ENCODE measurements around the gene ILDR1. TPM values are rescaled to one million over a fixed set of nuclear protein-coding genes. Genes with fewer than 3 reads are reported as not detected.

ILDR1 gene
- total RNA-seq, 6 experiments from 2014 or later = 0.12 to 0.88 (median 0.33) TPM; not detected in 1

GRCh38 chr3:121958801-121959200, 63.2 kb downstream of the ILDR1 start:
- H3K4me1 ChIP-seq = no peaks in the 10 kb centered on the region
- ATAC-seq = no peak
- DNase-seq = no peak
- H3K4me3 ChIP-seq = no peak overlapping the region
- H3K36me3 ChIP-seq = no peaks in the 10 kb centered on the region
- H3K27ac ChIP-seq = no peak overlapping the region
- WGBS (ENCODE audit: insufficient coverage, low coverage, low lambda C conversion rate, missing lambda C conversion rate) = 31% methylated on average over 3 of the region's 3 CpGs
- H3K27me3 ChIP-seq = no peaks in the 10 kb centered on the region
- no peaks in the 10 kb centered on the region for H3K9me3 ChIP-seq
- intact Hi-C loops (cut with DNase I) = no loop called here
- TF ChIP-seq POLR2A (IDR thresholded peaks at IDR 0.05) (no peak), CTCF (IDR thresholded peaks at IDR 0.05) (no peak)

GRCh38 chr3:121957674-121958415, 64.2 kb downstream of the ILDR1 start:
- Histone ChIP-seq H3K4me3 (no peak overlapping the region), H3K36me3 (no peaks in the 10 kb centered on the region), H3K27ac (no peak overlapping the region), H3K4me1 (no peaks in the 10 kb centered on the region), H3K9me3 (peaks cover 0 to under 1% (median 0%) of the 10 kb centered on the region in 4 donors), H3K27me3 (no peaks in the 10 kb centered on the region)
- WGBS (ENCODE audit: insufficient coverage, low coverage, low lambda C conversion rate, missing lambda C conversion rate) = 43% methylated on average over 1 of the region's 2 CpGs
- intact Hi-C loops (cut with DNase I) = no loop called here
- no peak for TF ChIP-seq CTCF (IDR thresholded peaks at IDR 0.05)
- TF ChIP-seq POLR2A (IDR thresholded peaks at IDR 0.05) = no peak
- ATAC-seq = peak; percentile 28 to 72 (median 54)
- no peak for DNase-seq

- H3K9me3 ChIP-seq = peaks cover 0 to 2% (median 0%) of the 10 kb centered on the region in 4 donors
- no peaks in the 10 kb centered on the region for H3K27me3 ChIP-seq
- no peaks in the 10 kb centered on the region for H3K4me1 ChIP-seq
- no peaks in the 10 kb centered on the region for H3K36me3 ChIP-seq
- H3K27ac ChIP-seq = no peak overlapping the region
- intact Hi-C loops (cut with DNase I) = no loop called here
- ATAC-seq (no peak), DNase-seq (no peak)
- H3K4me3 ChIP-seq = no peak overlapping the region
- WGBS (ENCODE audit: insufficient coverage, low coverage, low lambda C conversion rate, missing lambda C conversion rate) = 64% methylated on average over 3 of the region's 3 CpGs
- no peak for TF ChIP-seq CTCF (IDR thresholded peaks at IDR 0.05)
- no peak for TF ChIP-seq POLR2A (IDR thresholded peaks at IDR 0.05)
These were observed 65.7 kb downstream of the ILDR1 start for GRCh38 chr3:121956363-121956762.

- 29% methylated on average over 1 of the region's 1 CpG for WGBS (ENCODE audit: insufficient coverage, low coverage, low lambda C conversion rate, missing lambda C conversion rate)
- no peaks in the 10 kb centered on the region for H3K36me3 ChIP-seq
- H3K4me1 ChIP-seq = no peaks in the 10 kb centered on the region
- H3K27ac ChIP-seq = no peak overlapping the region
- H3K9me3 ChIP-seq = peaks cover 0 to 2% (median 0%) of the 10 kb centered on the region in 4 donors
- ATAC-seq = no peak
- DNase-seq = no peak
- no peak for TF ChIP-seq CTCF (IDR thresholded peaks at IDR 0.05)
- no peak for TF ChIP-seq POLR2A (IDR thresholded peaks at IDR 0.05)
- H3K4me3 ChIP-seq = no peak overlapping the region
- no peaks in the 10 kb centered on the region for H3K27me3 ChIP-seq
- intact Hi-C loops (cut with DNase I) = no loop called here
These were observed 70.6 kb downstream of the ILDR1 start for GRCh38 chr3:121951291-121951919.
